ENCODE measurements around the gene FAM53B.

The FAM53B gene

GRCh38 chr10:124653311-124653710, 90.9 kb downstream of the FAM53B start:
- POLR2A ChIA-PET (ENCODE audit: low non-redundant PET) = no interaction called here
- H3K27ac ChIP-seq = peak overlapping the region; percentile 95
- DNase-seq (ENCODE audit: low spot score) = no peak
- no peak for TF ChIP-seq CTCF (conservative IDR thresholded peaks at IDR 0.05; ENCODE audit: low read depth)
- CTCF ChIA-PET = interaction anchor here (0.6 to 0.7 kb wide), 3 partner anchors 31 to 113 kb away, joined by 3 read pairs; no protein-coding TSS in a partner anchor

- ChIA-PET POLR2A (ENCODE audit: low non-redundant PET) (no interaction called here), CTCF (interaction anchor here (0.7 kb wide), 1 partner anchor 31 kb away, joined by 3 read pairs; no protein-coding TSS in a partner anchor)
- TF ChIP-seq CTCF (conservative IDR thresholded peaks at IDR 0.05; ENCODE audit: low read depth) = no peak
- DNase-seq (ENCODE audit: low spot score) = no peak
- peak overlapping the region; percentile 95 for H3K27ac ChIP-seq
Observed at GRCh38 chr10:124652701-124653100, 91.5 kb downstream of the FAM53B start.

GRCh38 chr10:124652200-124652599, 92.0 kb downstream of the FAM53B start:
- H3K27ac ChIP-seq = peak overlapping the region; percentile 95
- no peak for DNase-seq (ENCODE audit: low spot score)
- TF ChIP-seq CTCF (conservative IDR thresholded peaks at IDR 0.05; ENCODE audit: low read depth) = no peak
- CTCF ChIA-PET = no interaction called here
- POLR2A ChIA-PET (ENCODE audit: low non-redundant PET) = no interaction called here

- ChIA-PET POLR2A (ENCODE audit: low non-redundant PET) (no interaction called here), CTCF (no interaction called here)
- H3K27ac ChIP-seq = peak overlapping the region; percentile 98
- no peak for DNase-seq (ENCODE audit: low spot score)
- no peak for TF ChIP-seq CTCF (conservative IDR thresholded peaks at IDR 0.05; ENCODE audit: low read depth)
Observed at GRCh38 chr10:124651402-124651891, 92.7 kb downstream of the FAM53B start.

GRCh38 chr10:124650820-124651401, 93.3 kb downstream of the FAM53B start:
- TF ChIP-seq CTCF (conservative IDR thresholded peaks at IDR 0.05; ENCODE audit: low read depth) = no peak
- CTCF ChIA-PET = no interaction called here
- POLR2A ChIA-PET (ENCODE audit: low non-redundant PET) = no interaction called here
- peak overlapping the region; percentile 98 for H3K27ac ChIP-seq
- DNase-seq (ENCODE audit: low spot score) = no peak

GRCh38 chr10:124650263-124650662, 93.9 kb downstream of the FAM53B start:
- H3K27ac ChIP-seq = peak overlapping the region; percentile 98
- TF ChIP-seq CTCF (conservative IDR thresholded peaks at IDR 0.05; ENCODE audit: low read depth) = no peak
- POLR2A ChIA-PET (ENCODE audit: low non-redundant PET) = no interaction called here
- DNase-seq (ENCODE audit: low spot score) = no peak
- CTCF ChIA-PET = interaction anchor here (0.7 kb wide), 1 partner anchor 26 kb away, joined by 3 read pairs; no protein-coding TSS in a partner anchor
